Mesodermal cell (in vitro differentiated cells): ENCODE data around the gene GLDN.
"Not testable (repeated sequence)": the region's sequence is repeated elsewhere in the genome, so short reads cannot be mapped to it uniquely, and the experiment has no call there.

Source experiments
- H3K27ac ChIP-seq: 2 replicates; pipeline ENCODE4 v1.7.0; 2013; ENCODE audit warnings: mild to moderate bottlenecking, low read depth, low read length, moderate library complexity; ENCODE audit not compliant: severe bottlenecking
- H3K36me3 ChIP-seq: 2 replicates; pipeline ENCODE4 v1.7.1; 2013; ENCODE audit warnings: mild to moderate bottlenecking, low read length, moderate library complexity; ENCODE audit not compliant: control insufficient read depth, insufficient read depth
- H3K4me1 ChIP-seq: one replicate; pipeline ENCODE4 v1.7.1; 2013; ENCODE audit warnings: mild to moderate bottlenecking, low read length; ENCODE audit not compliant: insufficient read depth, control insufficient read depth, poor library complexity, severe bottlenecking
- H3K4me3 ChIP-seq: 2 replicates; pipeline ENCODE4 v1.7.0; 2013; ENCODE audit warnings: low read length, control low read depth, mild to moderate bottlenecking; ENCODE audit not compliant: insufficient read depth, poor library complexity, severe bottlenecking; ENCODE audit errors: extremely low read depth
- H3K9me3 ChIP-seq: 2 replicates; pipeline ENCODE4 v1.7.1; 2013; ENCODE audit warnings: mild to moderate bottlenecking, low read length, moderate library complexity; ENCODE audit not compliant: control insufficient read depth
- WGBS, 2 experiments: methylation state at CpG; one replicate each; pipeline ENCODE4 v1.1.5; 2013; ENCODE audit warnings: missing lambda C conversion rate in 2 of 2; ENCODE audit not compliant: insufficient coverage in 2 of 2; 5-methylcytosine and 5-hydroxymethylcytosine counted together

The GLDN gene

GRCh38 chr15:51405693-51406523 is 64.5 kb downstream of the GLDN start:
- no peaks in the 10 kb centered on the region for H3K4me1 ChIP-seq
- H3K36me3 ChIP-seq, result no peaks in the 10 kb centered on the region
- 82 to 86% methylated on average over 7 to 9 of the region's 11 CpGs for WGBS, 2 experiments
- H3K9me3 ChIP-seq, result no peaks in the 10 kb centered on the region
- H3K4me3 ChIP-seq, result no peak overlapping the region
- no peak overlapping the region for H3K27ac ChIP-seq

GRCh38 chr15:51414256-51414860 is 72.9 kb downstream of the GLDN start:
- 84 to 97% methylated on average over 3 to 4 of the region's 4 CpGs for WGBS, 2 experiments

GRCh38 chr15:51416129-51416528 is 74.7 kb downstream of the GLDN start:
- Histone ChIP-seq H3K4me3 (no peak overlapping the region), H3K27ac (no peak overlapping the region), H3K4me1 (no peaks in the 10 kb centered on the region), H3K36me3 (no peaks in the 10 kb centered on the region), H3K9me3 (no peaks in the 10 kb centered on the region)
- 31 to 49% methylated on average over 2 of the region's 4 CpGs for WGBS, 2 experiments

More at GRCh38 chr15:51414256-51414860, 72.9 kb downstream of the GLDN start:
- H3K4me1 ChIP-seq, result no peaks in the 10 kb centered on the region
- no peaks in the 10 kb centered on the region for H3K9me3 ChIP-seq
- H3K27ac ChIP-seq, result no peak overlapping the region
- H3K4me3 ChIP-seq, result no peak overlapping the region
- no peaks in the 10 kb centered on the region for H3K36me3 ChIP-seq

GRCh38 chr15:51423040-51423439 is 81.6 kb downstream of the GLDN start:
- H3K27ac ChIP-seq, H3K4me1 ChIP-seq, H3K9me3 ChIP-seq, H3K36me3 ChIP-seq, H3K4me3 ChIP-seq: not testable (repeated sequence)
- WGBS, 2 experiments, result 100% methylated on average over 1 of the region's 16 CpGs; no CpG with 5 or more reads in 1 of the 2 experiments

DNA sequence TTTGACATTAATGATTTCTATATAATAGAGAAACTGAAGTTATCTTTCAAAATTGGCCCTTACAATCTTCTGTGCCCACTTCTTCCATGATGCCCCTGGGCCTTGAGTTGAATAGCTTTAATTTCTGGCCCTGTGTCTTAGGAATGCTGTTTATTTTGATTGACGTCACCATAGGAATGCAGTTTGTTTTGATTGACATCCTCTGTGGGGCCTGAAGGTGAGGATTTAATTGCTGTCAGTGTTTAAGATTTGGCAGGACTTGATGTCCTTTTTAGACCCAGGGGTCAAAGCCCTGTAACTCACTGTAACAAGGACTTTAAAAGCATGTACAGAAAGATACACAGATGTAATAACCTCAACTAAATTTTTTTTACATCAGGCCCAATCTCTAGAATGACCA is 83.3 kb downstream of the GLDN start:
- WGBS, 2 experiments, result 63% methylated on average over 1 of the region's 1 CpG; no CpG with 5 or more reads in 1 of the 2 experiments
- no peaks in the 10 kb centered on the region for H3K9me3 ChIP-seq
- no peaks in the 10 kb centered on the region for H3K4me1 ChIP-seq
- H3K36me3 ChIP-seq, result no peaks in the 10 kb centered on the region
- no peak overlapping the region for H3K4me3 ChIP-seq
- H3K27ac ChIP-seq, result no peak overlapping the region

- no peaks in the 10 kb centered on the region for H3K9me3 ChIP-seq
- no peak overlapping the region for H3K4me3 ChIP-seq
- no peaks in the 10 kb centered on the region for H3K4me1 ChIP-seq
- no peak overlapping the region for H3K27ac ChIP-seq
- H3K36me3 ChIP-seq, result no peaks in the 10 kb centered on the region
- WGBS, 2 experiments, result no CpG with 5 or more reads among the region's 1 CpG
These were observed 84.1 kb downstream of the GLDN start for GRCh38 chr15:51425517-51426040.

- Histone ChIP-seq H3K4me1 (no peaks in the 10 kb centered on the region), H3K27ac (no peak overlapping the region), H3K9me3 (no peaks in the 10 kb centered on the region), H3K36me3 (no peaks in the 10 kb centered on the region), H3K4me3 (no peak overlapping the region)
- WGBS, 2 experiments, result 100% methylated on average over 1 of the region's 2 CpGs; no CpG with 5 or more reads in 1 of the 2 experiments
These were observed 97.1 kb downstream of the GLDN start for GRCh38 chr15:51438526-51438925.

DNA sequence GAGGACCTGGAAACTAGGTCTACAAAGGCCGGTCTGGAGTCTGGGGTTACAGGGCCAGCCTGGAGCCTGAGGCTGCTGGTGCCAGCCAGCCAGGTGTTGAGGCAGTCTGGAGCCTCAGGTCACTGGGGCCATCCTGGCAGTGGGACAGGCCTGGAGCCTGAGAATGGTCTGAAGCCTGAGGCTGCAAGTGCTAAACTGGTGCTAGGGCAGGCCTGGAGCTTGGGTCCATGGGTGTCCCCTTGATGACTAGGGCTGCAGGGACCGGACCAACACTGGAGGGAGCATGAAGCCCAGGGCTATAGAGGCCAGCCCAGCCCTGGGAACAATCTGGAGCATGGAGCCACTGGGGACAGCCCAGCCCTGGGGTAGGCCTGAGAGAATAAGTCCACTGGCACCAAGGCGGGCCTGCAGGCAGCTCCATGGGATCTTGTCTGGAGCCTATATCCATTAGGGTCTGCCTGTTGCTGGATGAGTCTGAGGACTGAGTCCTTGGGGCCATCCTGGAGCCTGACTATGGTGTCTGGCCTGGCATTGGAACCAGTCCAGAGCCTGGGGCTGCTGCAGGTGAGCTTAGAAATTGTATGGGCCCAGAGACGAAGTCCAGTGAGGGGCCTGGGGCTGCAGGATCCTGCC is 101.9 kb downstream of the GLDN start:
- Histone ChIP-seq H3K4me3 (no peak overlapping the region), H3K9me3 (no peaks in the 10 kb centered on the region), H3K27ac (no peak overlapping the region), H3K36me3 (peaks cover 4% of the 10 kb centered on the region), H3K4me1 (no peaks in the 10 kb centered on the region)
- WGBS, 2 experiments, result 87 to 92% methylated on average over 4 of the region's 4 CpGs

GRCh38 chr15:51444112-51444511 is 102.7 kb downstream of the GLDN start:
- no peak overlapping the region for H3K27ac ChIP-seq
- H3K36me3 ChIP-seq, result peaks cover 11% of the 10 kb centered on the region
- no peaks in the 10 kb centered on the region for H3K4me1 ChIP-seq
- H3K9me3 ChIP-seq, result no peaks in the 10 kb centered on the region
- no peak overlapping the region for H3K4me3 ChIP-seq
- WGBS, 2 experiments, result no CpG with 5 or more reads among the region's 1 CpG

GRCh38 chr15:51444807-51445206 is 103.4 kb downstream of the GLDN start:
- peaks cover 15% of the 10 kb centered on the region for H3K36me3 ChIP-seq
- H3K27ac ChIP-seq, result no peak overlapping the region
- no peaks in the 10 kb centered on the region for H3K9me3 ChIP-seq
- no peaks in the 10 kb centered on the region for H3K4me1 ChIP-seq
- no CpG with 5 or more reads among the region's 1 CpG for WGBS, 2 experiments
- no peak overlapping the region for H3K4me3 ChIP-seq
